HEK293T (cell line): Measurements from ENCODE around the gene VSTM2B.

Source experiments
- ARNT ChIP-seq: fragments of 450-650 bp; IDR thresholded peaks from 2 replicates; pipeline ENCODE4 v1.6.1; 2017; ENCODE audit warnings: mild to moderate bottlenecking
- BHLHE40 ChIP-seq: fragments of 450-650 bp; IDR thresholded peaks from 2 replicates; pipeline ENCODE4 v1.6.1; 2016; ENCODE audit warnings: mild to moderate bottlenecking, moderate library complexity, borderline replicate concordance
- CTBP1 ChIP-seq: fragments of 450-650 bp; IDR thresholded peaks from 2 replicates; pipeline ENCODE4 v1.6.1; 2016; ENCODE audit warnings: borderline replicate concordance
- ELF4 ChIP-seq: fragments of 450-650 bp; IDR thresholded peaks from 2 replicates; pipeline ENCODE4 v1.6.1; 2017; ENCODE audit warnings: antibody characterized with exemption
- FOXA1 ChIP-seq: fragments of 450-650 bp; IDR thresholded peaks from 2 replicates; pipeline ENCODE4 v1.6.1; 2016; ENCODE audit warnings: mild to moderate bottlenecking
- FOXK2 ChIP-seq: fragments of 450-650 bp; IDR thresholded peaks from 2 replicates; pipeline ENCODE4 v1.6.1; 2016; ENCODE audit warnings: mild to moderate bottlenecking
- L3MBTL2 ChIP-seq: fragments of 450-650 bp; conservative IDR thresholded peaks from 2 replicates; pipeline ENCODE4 v1.6.1; 2016; ENCODE audit warnings: mild to moderate bottlenecking
- LEF1 ChIP-seq: fragments of 450-650 bp; IDR thresholded peaks from 2 replicates; pipeline ENCODE4 v1.6.1; 2017; ENCODE audit warnings: mild to moderate bottlenecking, borderline replicate concordance
- NFRKB ChIP-seq: fragments of 450-650 bp; IDR thresholded peaks from 2 replicates; pipeline ENCODE4 v1.6.1; 2016; ENCODE audit warnings: mild to moderate bottlenecking, moderate library complexity
- PKNOX1 ChIP-seq: fragments of 450-650 bp; IDR thresholded peaks from 2 replicates; pipeline ENCODE4 v1.6.1; 2016
- SP1 ChIP-seq: fragments of 450-650 bp; IDR thresholded peaks from 2 replicates; pipeline ENCODE4 v1.6.1; 2017
- SUZ12 ChIP-seq: fragments of 450-650 bp; IDR thresholded peaks from 2 replicates; pipeline ENCODE4 v1.6.1; 2016; ENCODE audit warnings: mild to moderate bottlenecking
- ZNF384 ChIP-seq: fragments of 450-650 bp; IDR thresholded peaks from 2 replicates; pipeline ENCODE4 v1.6.1; 2016

- no peak for TF ChIP-seq ELF4
- TF ChIP-seq ZNF384, result no peak
- no peak for TF ChIP-seq FOXK2
- no peak for TF ChIP-seq PKNOX1
- TF ChIP-seq SP1, result no peak
- no peak for TF ChIP-seq SUZ12
- no peak for TF ChIP-seq L3MBTL2
- TF ChIP-seq LEF1, result no peak
- no peak for TF ChIP-seq ARNT
- TF ChIP-seq CTBP1, result no peak
- TF ChIP-seq BHLHE40, result no peak
- TF ChIP-seq FOXA1, result no peak
- TF ChIP-seq NFRKB, result no peak
Observed at GRCh38 chr19:29504454-29504853, 21.3 kb upstream of the VSTM2B start.
